GM21786 (cell line): ENCODE results near the gene COL6A1.

ENCODE experiments used
- ATAC-seq: cut with Tn5 transposase; IDR thresholded peaks from one replicate; pipeline ENCODE4 v1.9.1; 2021; ENCODE audit not compliant: unreplicated experiment

Gene COL6A1

DNA sequence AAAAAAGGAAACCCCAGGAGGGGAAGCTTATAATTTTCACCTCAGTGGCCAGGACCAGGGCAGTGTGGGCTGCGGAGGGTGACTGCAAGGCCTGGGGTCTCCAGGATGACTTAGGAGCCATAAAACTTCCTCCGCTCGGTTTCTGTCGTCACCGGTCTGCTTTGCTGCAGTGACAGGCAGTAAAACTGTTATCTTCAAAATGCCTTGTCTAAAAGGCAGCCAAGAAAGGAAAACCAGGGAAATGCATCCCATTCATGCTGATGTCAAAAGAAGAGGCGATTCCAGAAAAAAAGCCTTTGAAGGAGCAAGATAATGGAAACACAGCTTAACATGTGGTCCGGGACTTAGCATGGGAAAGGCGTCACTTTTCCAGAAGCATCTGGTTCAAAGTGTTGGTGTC, 42.0 kb downstream of the COL6A1 start:
- no peak for ATAC-seq

DNA sequence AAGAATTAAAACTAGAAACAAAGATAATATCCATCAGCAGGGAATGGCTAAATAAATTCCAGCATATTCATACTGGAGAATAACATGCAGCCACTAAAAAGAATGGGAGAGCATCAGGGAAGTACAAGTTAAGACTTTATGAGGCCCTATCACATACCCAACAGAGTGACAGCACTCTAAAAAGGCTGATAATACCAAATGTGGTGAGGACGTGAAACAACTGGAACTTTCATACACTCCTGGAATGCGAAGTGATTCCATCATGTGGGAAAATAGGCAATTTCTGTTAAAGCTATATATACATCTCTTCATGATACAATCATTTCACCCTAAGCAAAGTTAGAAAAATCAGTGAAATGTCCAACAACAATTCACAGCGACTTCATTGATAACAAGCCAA, 42.6 kb downstream of the COL6A1 start:
- ATAC-seq, result no peak

DNA sequence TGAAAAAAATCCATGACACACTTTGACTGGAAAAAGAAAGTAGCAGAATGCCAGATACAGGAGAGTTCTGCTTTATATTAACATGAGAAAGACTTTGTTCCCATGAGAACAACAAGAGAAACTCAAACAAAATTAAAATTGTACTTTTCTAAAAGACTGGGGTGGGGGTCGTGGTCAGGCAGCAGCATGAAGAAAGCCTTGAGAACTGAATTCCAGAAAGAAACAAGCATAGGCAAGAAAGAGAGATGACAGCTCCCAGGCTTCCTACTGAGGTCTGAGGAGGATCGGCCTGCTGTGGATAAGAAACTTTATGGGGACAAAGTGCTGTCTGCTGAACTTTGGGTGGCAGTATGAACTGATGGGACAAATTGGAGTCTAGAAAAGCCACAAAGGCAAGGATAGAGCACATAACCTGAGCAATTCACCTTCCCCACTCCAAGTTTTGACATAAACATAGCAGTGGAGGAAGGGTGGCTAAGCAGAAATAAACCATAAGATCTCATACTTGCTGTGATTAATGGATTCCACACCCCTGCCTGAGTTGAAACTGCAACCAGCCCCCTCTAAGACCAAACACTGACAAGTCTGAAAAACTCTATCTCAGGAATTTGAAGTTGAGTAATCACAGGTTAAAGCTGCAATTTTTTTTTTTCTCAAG, 43.7 kb downstream of the COL6A1 start:
- no peak for ATAC-seq

- ATAC-seq, result no peak
These were observed 46.4 kb downstream of the COL6A1 start for GRCh38 chr21:46027851-46028493.

DNA sequence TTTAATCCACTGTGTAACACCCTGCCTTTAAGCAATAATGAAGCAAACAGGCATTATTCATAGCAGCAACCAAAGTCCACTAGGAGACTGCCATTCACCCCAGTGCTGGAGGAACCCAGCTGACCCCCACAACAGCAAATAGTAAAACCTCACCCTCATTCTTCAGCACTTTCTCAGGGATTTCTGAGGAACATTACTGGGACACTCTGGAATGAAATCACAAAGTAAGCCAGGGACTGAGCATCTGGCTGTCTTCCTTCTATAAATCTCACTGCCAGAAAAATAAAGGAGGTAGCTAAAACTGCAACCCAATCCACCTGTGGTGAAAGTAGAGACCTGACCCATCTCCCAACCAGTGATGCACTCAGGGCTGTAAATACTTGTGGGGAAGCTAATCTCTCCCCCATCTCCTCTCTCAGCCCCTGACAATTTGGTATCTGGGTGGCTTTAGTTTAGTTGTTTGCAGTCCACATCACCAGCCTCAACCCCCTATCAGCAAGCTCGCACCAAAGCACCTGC, 47.1 kb downstream of the COL6A1 start:
- no peak for ATAC-seq

DNA sequence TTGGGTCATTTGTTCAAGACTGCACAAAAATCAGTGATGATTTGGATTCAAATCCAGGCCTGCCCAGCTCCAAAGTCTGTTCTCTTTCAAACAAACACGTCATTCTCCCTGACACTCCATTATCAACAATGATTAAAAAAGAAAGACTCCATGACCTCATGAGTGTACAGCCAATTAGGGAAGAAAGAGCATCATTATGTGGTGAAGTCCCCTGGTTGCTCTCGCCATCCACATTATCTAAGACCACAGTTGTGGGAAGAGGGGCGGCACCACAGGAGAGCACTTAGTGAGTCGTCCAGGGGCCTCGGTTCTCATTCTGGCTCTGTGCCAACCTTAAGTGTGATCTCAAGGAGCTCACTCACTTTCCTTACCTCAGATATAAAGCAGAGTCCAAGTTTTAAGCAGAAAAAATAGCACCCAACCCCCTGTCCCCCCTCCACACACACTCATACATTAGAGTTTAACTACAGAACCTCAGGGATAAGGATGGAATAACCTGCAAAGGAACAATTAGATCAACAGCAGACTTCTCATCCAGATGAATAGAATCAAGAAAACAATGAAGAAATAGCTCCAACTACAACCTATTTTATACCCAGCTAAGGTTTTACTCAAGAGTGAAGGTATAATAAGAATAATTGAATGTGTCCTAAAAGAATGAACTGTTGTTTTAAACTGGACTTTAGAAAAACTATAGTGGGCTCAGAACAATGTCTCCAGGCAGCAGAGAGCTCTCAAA, 47.8 kb downstream of the COL6A1 start:
- no peak for ATAC-seq

GRCh38 chr21:46031484-46031883, 49.9 kb downstream of the COL6A1 start:
- no peak for ATAC-seq

GRCh38 chr21:46032100-46032499, 50.5 kb downstream of the COL6A1 start:
- ATAC-seq, result no peak

GRCh38 chr21:46033410-46034400, 52.1 kb downstream of the COL6A1 start:
- ATAC-seq, result no peak

GRCh38 chr21:46035809-46036695, 54.5 kb downstream of the COL6A1 start:
- ATAC-seq, result no peak

- no peak for ATAC-seq
These were observed 55.2 kb downstream of the COL6A1 start for GRCh38 chr21:46036696-46037330.

- ATAC-seq, result no peak
These were observed 56.1 kb downstream of the COL6A1 start for GRCh38 chr21:46037331-46038325.

DNA sequence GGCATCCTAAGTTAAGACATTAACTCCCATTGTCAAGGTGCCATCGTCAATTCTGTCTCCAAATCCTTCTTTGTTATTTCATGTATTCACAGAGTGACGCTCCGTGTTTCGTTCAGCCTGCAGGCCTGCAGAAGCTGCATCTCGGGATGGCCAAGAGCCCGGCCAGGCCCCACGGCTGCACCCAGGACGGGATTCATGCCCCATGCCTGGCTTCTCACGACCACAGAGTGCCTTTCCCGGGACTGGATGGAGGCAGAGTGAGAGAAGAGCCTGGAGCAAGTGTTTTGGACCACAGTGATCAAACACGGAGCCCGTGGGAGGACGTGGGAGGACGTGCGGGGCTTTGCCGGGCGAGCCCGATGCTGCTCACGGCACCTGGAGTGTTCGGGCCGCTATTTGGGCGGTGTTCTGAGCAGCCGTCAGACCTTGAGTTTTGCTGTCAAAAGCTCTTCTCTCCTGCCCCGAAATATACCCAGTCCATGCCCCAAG, 56.8 kb downstream of the COL6A1 start:
- no peak for ATAC-seq

DNA sequence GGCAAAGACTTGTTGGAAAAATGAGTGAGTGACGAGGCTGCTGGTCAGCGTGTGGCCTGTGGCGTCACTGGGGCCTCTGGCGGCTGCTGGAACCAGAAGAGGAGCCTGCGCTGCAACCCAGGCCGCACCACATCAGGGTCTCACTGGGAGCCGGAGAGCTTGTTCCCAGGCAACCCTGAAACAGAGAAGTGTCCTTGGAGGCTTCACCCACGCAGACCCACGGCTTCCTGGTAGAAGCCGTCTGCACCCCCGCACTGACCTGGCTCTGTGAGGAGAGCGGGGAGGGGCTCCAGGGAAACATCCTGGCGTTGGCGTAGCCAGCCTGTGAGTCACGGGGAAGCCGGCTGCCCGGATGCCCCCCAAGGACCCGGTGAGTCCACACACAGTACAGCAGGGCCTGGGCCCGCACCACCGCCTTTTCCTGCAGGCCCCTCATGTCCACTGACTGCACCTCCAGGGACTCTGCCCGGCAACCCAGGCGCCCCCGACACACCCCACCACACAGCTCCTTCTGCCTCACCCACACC, 57.4 kb downstream of the COL6A1 start:
- no peak for ATAC-seq

- no peak for ATAC-seq
These were observed 58.5 kb downstream of the COL6A1 start for GRCh38 chr21:46039891-46040660.

DNA sequence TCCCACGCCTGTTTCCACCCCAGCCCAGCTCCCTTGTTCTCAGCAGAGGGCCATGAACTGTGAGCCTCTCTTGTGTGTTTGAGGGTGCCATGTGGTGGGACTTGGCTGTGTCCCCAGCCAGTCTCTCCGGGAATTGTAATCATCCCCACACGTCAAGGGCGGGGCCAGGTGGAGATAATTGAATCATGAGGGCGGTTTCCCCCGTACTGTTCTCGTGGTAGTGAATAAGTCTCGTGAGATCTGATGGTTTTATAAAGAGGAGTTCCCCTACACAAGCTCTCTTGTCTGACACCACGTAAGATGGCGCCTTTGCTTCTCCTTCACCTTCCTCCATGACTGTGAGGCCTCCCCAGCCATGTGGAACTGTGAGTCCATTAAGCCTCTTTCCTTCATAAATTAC, 59.1 kb downstream of the COL6A1 start:
- no peak for ATAC-seq

GRCh38 chr21:46041183-46041582, 59.6 kb downstream of the COL6A1 start:
- no peak for ATAC-seq
